ENCODE measurements around the gene NXPE4.
"Not testable (repeated sequence)": the region's sequence is repeated elsewhere in the genome, so short reads cannot be mapped to it uniquely, and the experiment has no call there.

The NXPE4 gene

GRCh38 chr11:114595571-114595970 lies at the start of gene NXPE4:
Gene NXPE4 (minus strand): TSS chr11:114595786. CDS start chr11:114594759, 1,027 bp downstream.
- no peak for DNase-seq (ENCODE audit: low read depth in 2 of 2)

- DNase-seq (ENCODE audit: low read depth in 2 of 2), result not testable (repeated sequence)
These were observed 43.9 kb upstream of the NXPE4 start for GRCh38 chr11:114639440-114639839.

- DNase-seq (ENCODE audit: low read depth in 2 of 2), result not testable (repeated sequence)
These were observed 35.9 kb upstream of the NXPE4 start for GRCh38 chr11:114631445-114631965.

GRCh38 chr11:114625294-114625693 lies 29.7 kb upstream of the NXPE4 start:
- no peak for DNase-seq (ENCODE audit: low read depth in 2 of 2)

GRCh38 chr11:114624455-114625207 lies 29.0 kb upstream of the NXPE4 start:
- no peak for DNase-seq (ENCODE audit: low read depth in 2 of 2)

GRCh38 chr11:114623720-114624119 lies 28.1 kb upstream of the NXPE4 start:
- no peak for DNase-seq (ENCODE audit: low read depth in 2 of 2)

- DNase-seq (ENCODE audit: low read depth in 2 of 2), result no peak
These were observed 27.3 kb upstream of the NXPE4 start for GRCh38 chr11:114622858-114623257.

GRCh38 chr11:114621950-114622809 lies 26.6 kb upstream of the NXPE4 start:
- no peak for DNase-seq (ENCODE audit: low read depth in 2 of 2)

- no peak for DNase-seq (ENCODE audit: low read depth in 2 of 2)
These were observed 25.5 kb upstream of the NXPE4 start for GRCh38 chr11:114621072-114621471.

- DNase-seq (ENCODE audit: low read depth in 2 of 2), result no peak
These were observed 24.1 kb upstream of the NXPE4 start for GRCh38 chr11:114619659-114620173.

- DNase-seq (ENCODE audit: low read depth in 2 of 2), result no peak
These were observed 22.6 kb upstream of the NXPE4 start for GRCh38 chr11:114618139-114618538.

- DNase-seq (ENCODE audit: low read depth in 2 of 2), result no peak
These were observed 21.9 kb upstream of the NXPE4 start for GRCh38 chr11:114617157-114618124.

- DNase-seq (ENCODE audit: low read depth in 2 of 2), result no peak
These were observed 20.9 kb upstream of the NXPE4 start for GRCh38 chr11:114616516-114616915.

- DNase-seq (ENCODE audit: low read depth in 2 of 2), result no peak
These were observed 20.1 kb upstream of the NXPE4 start for GRCh38 chr11:114615448-114616361.

GRCh38 chr11:114614127-114614720 lies 18.6 kb upstream of the NXPE4 start:
- DNase-seq (ENCODE audit: low read depth in 2 of 2), result no peak

- not testable (repeated sequence) for DNase-seq (ENCODE audit: low read depth in 2 of 2)
These were observed 17.5 kb upstream of the NXPE4 start for GRCh38 chr11:114613094-114613493.

GRCh38 chr11:114612686-114613085 lies 17.1 kb upstream of the NXPE4 start:
- DNase-seq (ENCODE audit: low read depth in 2 of 2), result no peak

- DNase-seq (ENCODE audit: low read depth in 2 of 2), result not testable (repeated sequence)
These were observed 16.6 kb upstream of the NXPE4 start for GRCh38 chr11:114612199-114612598.

All from stimulated activated CD8-positive, alpha-beta memory T cell treated with anti-CD3 and anti-CD28 coated beads, Interleukin-15, amount 100 ng/mL, for 4 hours (primary cell).